Right ventricle myocardium superior (tissue), 1 donor: ENCODE results near the gene KIF21A. TPM values are rescaled to one million over a fixed set of nuclear protein-coding genes. Genes with fewer than 3 reads are reported as not detected.

ENCODE experiments used
- total RNA-seq: library from RNA; stranded (reverse); fragmentation: NEBNext Ultra II Directional; extraction: Animal tissue kit (Norgen Biotek cat#: 25700); gene quantifications from one replicate; pipeline ENCODE4 v1.2.1, GENCODE V29; 2021
- donor health status: DM: no; HTN: yes; CAD: no; lungs with severe emphysema.

The KIF21A gene
- total RNA-seq, 1 donor from 2014 or later, result 52.6 TPM

Other genes with a start within 250 kb of the KIF21A start
- gene ABCD2, start 176.7 kb upstream of the KIF21A start, total RNA-seq, result 9.2 TPM